SK-N-MC (cell line): ENCODE data around the gene TEX13C.

ENCODE experiments used
- DNase-seq: peaks from one replicate; pipeline ENCODE4 v3.0.0-alpha.2; 2011; ENCODE audit warnings: low read depth, low spot score
- H3K27ac ChIP-seq: fragments of 200-600 bp; sonication (generic); 2 replicates; pipeline ENCODE4 v1.5.1; 2016; ENCODE audit warnings: mixed run types
- H3K36me3 ChIP-seq: fragments of 200-600 bp; sonication (generic); 2 replicates; pipeline ENCODE4 v1.6.1; 2017; ENCODE audit warnings: antibody characterized with exemption, low read length, mixed read lengths; ENCODE audit not compliant: insufficient read depth
- H3K4me3 ChIP-seq: fragments of 200-600 bp; sonication (generic); 2 replicates; pipeline ENCODE4 v1.5.1; 2016
- H3K9ac ChIP-seq: fragments of 200-600 bp; sonication (generic); 2 replicates; pipeline ENCODE4 v1.8.0; 2017; ENCODE audit warnings: mixed run types, mixed read lengths; ENCODE audit not compliant: insufficient read length
- H3K9me3 ChIP-seq: fragments of 200-600 bp; sonication (generic); 2 replicates; pipeline ENCODE4 v1.6.1; 2017; ENCODE audit warnings: low read depth, mild to moderate bottlenecking, antibody characterized with exemption, low read length, moderate library complexity, mixed read lengths
- EZH2 ChIP-seq: fragments of 200-600 bp; sonication (generic); IDR thresholded peaks from one replicate; pipeline ENCODE4 v1.6.1; 2017; ENCODE audit warnings: antibody characterized with exemption
- FOXP2 ChIP-seq: optimal IDR thresholded peaks from 2 replicates; pipeline ENCODE3; 2011; ENCODE audit warnings: mild to moderate bottlenecking, moderate library complexity; ENCODE audit not compliant: insufficient read depth; ENCODE audit errors: extremely low read length, control extremely low read depth
- POLR2AphosphoS5 ChIP-seq: IDR thresholded peaks from 2 replicates; pipeline ENCODE4 v1.6.1; 2012; ENCODE audit warnings: mild to moderate bottlenecking, low read depth, low read length, borderline replicate concordance

Gene TEX13C

GRCh38 chrX:125319646-125320521, at the start of gene TEX13C:
Gene TEX13C (plus strand): TSS chrX:125319871. CDS start chrX:125320120, 249 bp downstream.
- no peak for DNase-seq
- Histone ChIP-seq H3K9me3 (no peaks in the 10 kb centered on the region), H3K36me3 (no peaks in the 10 kb centered on the region), H3K27ac (no peak within 1 kb of the TSS), H3K9ac (no peak within 1 kb of the TSS), H3K4me3 (no peak within 1 kb of the TSS)
- TF ChIP-seq FOXP2 (no peak), EZH2 (no peak), POLR2AphosphoS5 (no peak)

GRCh38 chrX:125287282-125287681, 32.4 kb upstream of the TEX13C start:
- Histone ChIP-seq H3K27ac (no peak overlapping the region), H3K36me3 (no peaks in the 10 kb centered on the region), H3K4me3 (no peak overlapping the region), H3K9me3 (no peaks in the 10 kb centered on the region), H3K9ac (no peak overlapping the region)
- no peak for DNase-seq
- TF ChIP-seq EZH2 = no peak

- Histone ChIP-seq H3K27ac (no peak overlapping the region), H3K9ac (no peak overlapping the region), H3K36me3 (no peaks in the 10 kb centered on the region), H3K9me3 (no peaks in the 10 kb centered on the region), H3K4me3 (no peak overlapping the region)
- TF ChIP-seq EZH2 (no peak), POLR2AphosphoS5 (no peak), FOXP2 (no peak)
- DNase-seq = no peak
These were observed 31.3 kb upstream of the TEX13C start for GRCh38 chrX:125288343-125288742.

GRCh38 chrX:125289209-125289608, 30.5 kb upstream of the TEX13C start:
- TF ChIP-seq POLR2AphosphoS5 = no peak
- TF ChIP-seq EZH2 = no peak
- no peak for TF ChIP-seq FOXP2
- H3K9ac ChIP-seq = no peak overlapping the region
- no peaks in the 10 kb centered on the region for H3K9me3 ChIP-seq
- H3K4me3 ChIP-seq = 0 out of 2 replicates have a peak overlapping the region, but pooled peaks have one; percentile 38
- peak; percentile 3 for DNase-seq
- H3K27ac ChIP-seq = no peak overlapping the region
- no peaks in the 10 kb centered on the region for H3K36me3 ChIP-seq

GRCh38 chrX:125289920-125290319, 29.8 kb upstream of the TEX13C start:
- Histone ChIP-seq H3K27ac (peak overlapping the region; percentile 5; the same call in 1 of the 2 replicates), H3K9me3 (no peaks in the 10 kb centered on the region), H3K36me3 (no peaks in the 10 kb centered on the region), H3K9ac (no peak overlapping the region), H3K4me3 (0 out of 2 replicates have a peak overlapping the region, but pooled peaks have one; percentile 3)
- TF ChIP-seq POLR2AphosphoS5 (no peak), FOXP2 (no peak), EZH2 (no peak)
- DNase-seq = no peak

- Histone ChIP-seq H3K9ac (no peak overlapping the region), H3K36me3 (no peaks in the 10 kb centered on the region), H3K9me3 (no peaks in the 10 kb centered on the region), H3K4me3 (no peak overlapping the region), H3K27ac (no peak overlapping the region)
- TF ChIP-seq EZH2 (no peak), FOXP2 (no peak), POLR2AphosphoS5 (no peak)
- no peak for DNase-seq
These were observed 28.5 kb upstream of the TEX13C start for GRCh38 chrX:125291124-125291523.

GRCh38 chrX:125293850-125294780, 25.6 kb upstream of the TEX13C start:
- no peak overlapping the region for H3K4me3 ChIP-seq
- no peaks in the 10 kb centered on the region for H3K36me3 ChIP-seq
- H3K27ac ChIP-seq = no peak overlapping the region
- no peak overlapping the region for H3K9ac ChIP-seq
- H3K9me3 ChIP-seq = no peaks in the 10 kb centered on the region
- DNase-seq = no peak
- TF ChIP-seq EZH2 (no peak), FOXP2 (no peak), POLR2AphosphoS5 (no peak)

- H3K27ac ChIP-seq = no peak overlapping the region
- H3K9me3 ChIP-seq = no peaks in the 10 kb centered on the region
- DNase-seq = no peak
- no peak overlapping the region for H3K4me3 ChIP-seq
- H3K9ac ChIP-seq = no peak overlapping the region
- no peak for TF ChIP-seq FOXP2
- TF ChIP-seq EZH2 = no peak
- no peak for TF ChIP-seq POLR2AphosphoS5
- no peaks in the 10 kb centered on the region for H3K36me3 ChIP-seq
These were observed 24.3 kb upstream of the TEX13C start for GRCh38 chrX:125295337-125295736.
